Right lobe of liver (tissue), 6 donors: Measurements from ENCODE around the gene SLC9A5. TPM values are rescaled to one million over a fixed set of nuclear protein-coding genes. Genes with fewer than 3 reads are reported as not detected.

Source experiments
- ATAC-seq, 4 donors: fragments of 200-7000 bp; cut with Tn5 transposase; one replicate each; pipeline ENCODE4 v1.9.1; 2020; ENCODE audit warnings: mild to moderate bottlenecking in 4 of 4, moderate library complexity in 4 of 4
- DNase-seq, 3 donors: peaks; one replicate each; pipeline ENCODE4 v3.0.0-alpha.2; 2020
- H3K27ac ChIP-seq, 3 donors: fragments of 200-600 bp; one replicate each; pipeline ENCODE4 v1.8.0; 2022
- H3K27me3 ChIP-seq, 2 donors: fragments of 200-600 bp; one replicate each; pipeline ENCODE4 v1.8.0; 2022
- H3K36me3 ChIP-seq, 4 donors: fragments of 200-600 bp; sonication (generic) in 1 of 4; one replicate each; pipeline versions ENCODE4 v1.5.1 to v1.8.0; 2017 to 2022; ENCODE audit warnings: control low read depth in 1 of 4
- H3K4me1 ChIP-seq, 4 donors: fragments of 200-600 bp; sonication (generic) in 1 of 4; one replicate each; pipeline versions ENCODE4 v1.5.1 to v1.8.0; 2017 to 2022; ENCODE audit warnings: control low read depth in 1 of 4
- H3K4me3 ChIP-seq, 3 donors: fragments of 200-600 bp; one replicate each; pipeline ENCODE4 v1.8.0; 2022
- H3K9me3 ChIP-seq, 4 donors: fragments of 200-600 bp; sonication (generic) in 1 of 4; one replicate each; pipeline versions ENCODE4 v1.5.1 to v1.8.0; 2017 to 2022; ENCODE audit warnings: control low read depth in 1 of 4
- CTCF ChIP-seq, 4 donors: fragments of 200-600 bp in 3 of 4; fragments of 450-650 bp in 1 of 4; IDR thresholded peaks; one replicate each; pipeline versions ENCODE4 v1.5.1 to v1.8.0; 2016 to 2022; ENCODE audit warnings: antibody characterized with exemption in 4 of 4, mild to moderate bottlenecking in 2 of 4
- POLR2A ChIP-seq: fragments of 450-650 bp; IDR thresholded peaks from one replicate; pipeline ENCODE4 v1.6.1; 2017; ENCODE audit warnings: antibody characterized with exemption, mild to moderate bottlenecking
- WGBS: methylation state at CpG from one replicate; pipeline ENCODE4 v1.1.6; 2018; ENCODE audit warnings: low coverage, low lambda C conversion rate; ENCODE audit not compliant: insufficient coverage; ENCODE audit errors: missing lambda C conversion rate; 5-methylcytosine and 5-hydroxymethylcytosine counted together
- intact Hi-C, 2 donors: fragments of 100-400 bp; cut with DNase I; formaldehyde crosslinking; loops; one replicate each; pipeline versions ENCODE4 v1.11.2 to v1.14.1; 2022
- total RNA-seq, 6 experiments: library from RNA; depleted of rRNA in 2 of 6; stranded (reverse); fragments of >200 nt in 2 of 6; fragmentation: NEBNext Ultra II Directional in 3 of 6; extraction: Animal tissue kit (Norgen Biotek cat#: 25700) in 3 of 6; gene quantifications; one replicate each; pipeline versions ENCODE4 v1.1.0 to v1.2.4, GENCODE V29; 2016 to 2023
- donor health status: DM: no; HTN: yes; CAD: no.
- donor health status: DM: no; HTN: no; CAD: no.
- donor health status: DM: no; HTN: no; CAD: no.
- donor health status: DM: no; HTN: yes; CAD: no.
- donor health status: DM: no; HTN: yes; CAD: no.

The SLC9A5 gene
- total RNA-seq, 6 experiments from 2014 or later: 0.06 to 0.53 (median 0.15) TPM

- 61% methylated on average over 3 of the region's 9 CpGs for WGBS
- no peaks in the 10 kb centered on the region for H3K27me3 ChIP-seq
- H3K4me1 ChIP-seq: no peaks in the 10 kb centered on the region
- no peak overlapping the region for H3K27ac ChIP-seq
- no peak for ATAC-seq
- no peaks in the 10 kb centered on the region for H3K9me3 ChIP-seq
- intact Hi-C loops: no loop called here
- DNase-seq: no peak
- H3K4me3 ChIP-seq: no peak overlapping the region
- TF ChIP-seq CTCF (IDR thresholded peaks at IDR 0.05) (no peak), POLR2A (no peak)
- no peaks in the 10 kb centered on the region for H3K36me3 ChIP-seq
Observed at GRCh38 chr16:67264277-67264676, 15.5 kb downstream of the SLC9A5 start.

GRCh38 chr16:67264866-67265265, 16.1 kb downstream of the SLC9A5 start:
- Histone ChIP-seq H3K27me3 (no peaks in the 10 kb centered on the region), H3K27ac (no peak overlapping the region), H3K9me3 (no peaks in the 10 kb centered on the region), H3K36me3 (no peaks in the 10 kb centered on the region), H3K4me1 (no peaks in the 10 kb centered on the region), H3K4me3 (no peak overlapping the region)
- 70% methylated on average over 2 of the region's 5 CpGs for WGBS
- DNase-seq (no peak), ATAC-seq (no peak)
- intact Hi-C loops: no loop called here
- TF ChIP-seq CTCF (IDR thresholded peaks at IDR 0.05): no peak
- TF ChIP-seq POLR2A: no peak

GRCh38 chr16:67265834-67266233, 17.1 kb downstream of the SLC9A5 start:
- no peak for DNase-seq
- intact Hi-C loops: no loop called here
- WGBS: 72% methylated on average over 5 of the region's 8 CpGs

GRCh38 chr16:67268136-67268579, 19.4 kb downstream of the SLC9A5 start:
- WGBS: 52% methylated on average over 5 of the region's 5 CpGs
- TF ChIP-seq CTCF (IDR thresholded peaks at IDR 0.05): no peak
- no peak for TF ChIP-seq POLR2A
- no peaks in the 10 kb centered on the region for H3K9me3 ChIP-seq
- no peaks in the 10 kb centered on the region for H3K36me3 ChIP-seq
- no peak overlapping the region for H3K4me3 ChIP-seq
- no peak overlapping the region for H3K27ac ChIP-seq
- DNase-seq: no peak
- H3K4me1 ChIP-seq: no peaks in the 10 kb centered on the region
- no peaks in the 10 kb centered on the region for H3K27me3 ChIP-seq
- peak; percentile 33 to 73 (median 59) for ATAC-seq
- intact Hi-C loops: no loop called here

More at GRCh38 chr16:67265834-67266233, 17.1 kb downstream of the SLC9A5 start:
- Histone ChIP-seq H3K4me1 (no peaks in the 10 kb centered on the region), H3K36me3 (no peaks in the 10 kb centered on the region), H3K4me3 (no peak overlapping the region), H3K27ac (no peak overlapping the region), H3K9me3 (no peaks in the 10 kb centered on the region), H3K27me3 (no peaks in the 10 kb centered on the region)
- TF ChIP-seq CTCF (IDR thresholded peaks at IDR 0.05) (no peak), POLR2A (no peak)
- peak in 1 of 4 donors; percentile 16 for ATAC-seq

- Histone ChIP-seq H3K27me3 (no peaks in the 10 kb centered on the region), H3K9me3 (no peaks in the 10 kb centered on the region), H3K4me1 (no peaks in the 10 kb centered on the region), H3K4me3 (no peak overlapping the region), H3K36me3 (no peaks in the 10 kb centered on the region), H3K27ac (no peak overlapping the region)
- DNase-seq (no peak), ATAC-seq (no peak)
- TF ChIP-seq CTCF (IDR thresholded peaks at IDR 0.05): no peak
- no peak for TF ChIP-seq POLR2A
- WGBS: 45% methylated on average over 5 of the region's 5 CpGs
- intact Hi-C loops: no loop called here
Observed at GRCh38 chr16:67269766-67270165, 21.0 kb downstream of the SLC9A5 start.
